H1 (cell line): ENCODE data around the gene TNS3. TPM values are rescaled to one million over a fixed set of nuclear protein-coding genes. Genes with fewer than 3 reads are reported as not detected.

Source experiments
- CTCF ChIA-PET: fragments of 300-600 bp; sonication (Branson Sonifier 250); formaldehyde crosslinking; loops from one replicate; lab custom pipeline; 2021; ENCODE audit not compliant: partially characterized antibody; lab: Charles Lee
- POLR2A ChIA-PET: fragments of 300-600 bp; sonication (Branson Sonifier 250); formaldehyde crosslinking; loops from one replicate; lab custom pipeline; 2021; ENCODE audit warnings: inconsistent platforms; ENCODE audit not compliant: partially characterized antibody; lab: Charles Lee
- DNase-seq, 2 experiments: peaks; one replicate each; pipeline versions ENCODE4 v3.0.0 to v3.0.0-alpha.2; 2010 to 2022; ENCODE audit warnings: low spot score in 2 of 2, low read depth in 1 of 2, mixed read lengths in 1 of 2
- FAIRE-seq: peaks from 2 replicates; lab custom pipeline; 2011; peaks lifted over from hg19 to GRCh38; lab: Jason Lieb, UNC
- H2AFZ ChIP-seq: 2 replicates; pipeline ENCODE4 v1.8.1; 2012; ENCODE audit warnings: low read length, inconsistent platforms
- H2AK5ac ChIP-seq: 2 replicates; pipeline ENCODE4 v1.6.1; 2013; ENCODE audit warnings: low read depth, low read length
- H2BK120ac ChIP-seq: replicated peaks from 2 replicates; pipeline ENCODE3; 2013; ENCODE audit warnings: low read depth, low read length, inconsistent platforms
- H2BK12ac ChIP-seq: 2 replicates; pipeline ENCODE4 v1.6.1; 2013; ENCODE audit warnings: low read depth, low read length
- H2BK15ac ChIP-seq: 2 replicates; pipeline ENCODE4 v1.6.1; 2013; ENCODE audit warnings: low read length
- H2BK20ac ChIP-seq: 2 replicates; pipeline ENCODE4 v1.6.1; 2013; ENCODE audit warnings: low read length
- H2BK5ac ChIP-seq: 2 replicates; pipeline ENCODE4 v1.6.1; 2013; ENCODE audit warnings: low read depth, low read length
- H3K14ac ChIP-seq: 2 replicates; pipeline ENCODE4 v1.6.1; 2013; ENCODE audit warnings: inconsistent platforms; ENCODE audit not compliant: insufficient read length
- H3K18ac ChIP-seq: 2 replicates; pipeline ENCODE4 v1.6.1; 2013; ENCODE audit warnings: low read length; ENCODE audit errors: extremely low read depth
- H3K23ac ChIP-seq: 2 replicates; pipeline ENCODE4 v1.6.1; 2013; ENCODE audit warnings: inconsistent platforms; ENCODE audit not compliant: insufficient read length
- H3K23me2 ChIP-seq: 2 replicates; pipeline ENCODE4 v1.6.1; 2013; ENCODE audit warnings: low read depth, low read length
- H3K27ac ChIP-seq: 2 replicates; pipeline ENCODE4 v1.6.1; 2011; ENCODE audit warnings: low read depth, low read length, inconsistent platforms
- H3K27me3 ChIP-seq, 4 experiments: replicated peaks in 1 of 4; 1 replicate in 1 of 4; 2 replicates in 3 of 4; pipeline versions ENCODE4 v1.6.1 to v1.8.1; 2011 to 2013; ENCODE audit warnings: low read length in 3 of 4, mild to moderate bottlenecking in 3 of 4, inconsistent platforms in 2 of 4, mixed read lengths in 2 of 4, moderate library complexity in 1 of 4; ENCODE audit not compliant: control insufficient read depth in 3 of 4, insufficient read depth in 3 of 4; ENCODE audit errors: extremely low read depth in 1 of 4
- H3K36me3 ChIP-seq, 4 experiments: 2 replicates each; pipeline versions ENCODE4 v1.6.1 to v1.8.1; 2011 to 2013; ENCODE audit warnings: mild to moderate bottlenecking in 4 of 4, low read length in 3 of 4, moderate library complexity in 2 of 4, control low read depth in 1 of 4, inconsistent platforms in 1 of 4; ENCODE audit not compliant: insufficient read depth in 4 of 4, control insufficient read depth in 2 of 4
- H3K4ac ChIP-seq: replicated peaks from 2 replicates; pipeline ENCODE3; 2013; ENCODE audit warnings: low read length, low read depth, mixed read lengths, inconsistent platforms; ENCODE audit not compliant: insufficient read length
- H3K4me1 ChIP-seq, 4 experiments: replicated peaks in 1 of 4; 1 replicate in 1 of 4; 2 replicates in 3 of 4; pipeline versions ENCODE4 v1.6.1 to v1.8.1; 2011 to 2013; ENCODE audit warnings: low read length in 3 of 4, inconsistent platforms in 2 of 4, mixed read lengths in 1 of 4; ENCODE audit not compliant: insufficient read depth in 4 of 4, control insufficient read depth in 3 of 4
- H3K4me2 ChIP-seq, 2 experiments: 2 replicates each; pipeline versions ENCODE4 v1.6.1 to v1.8.1; 2011 to 2013; ENCODE audit warnings: low read depth in 2 of 2, low read length in 2 of 2, control low read depth in 1 of 2, inconsistent platforms in 1 of 2, mild to moderate bottlenecking in 1 of 2; ENCODE audit not compliant: insufficient read depth in 1 of 2
- H3K4me3 ChIP-seq, 4 experiments: fragments of 200-600, 300-600 bp in 1 of 4; sonication (generic), shearing (Covaris generic), sonication (Bioruptor Twin) in 1 of 4; 2 replicates each; pipeline versions ENCODE4 v1.5.1 to v1.8.1; 2011 to 2016; ENCODE audit warnings: low read length in 4 of 4, low read depth in 3 of 4, control low read depth in 2 of 4, inconsistent platforms in 2 of 4, mild to moderate bottlenecking in 2 of 4, mixed read lengths in 1 of 4, moderate library complexity in 1 of 4; ENCODE audit not compliant: insufficient read depth in 2 of 4; ENCODE audit errors: extremely low read depth in 1 of 4
- H3K56ac ChIP-seq: replicated peaks from 2 replicates; pipeline ENCODE3; 2013; ENCODE audit warnings: low read depth, mild to moderate bottlenecking, mixed read lengths, low read length, inconsistent platforms; ENCODE audit not compliant: insufficient read length
- H3K79me1 ChIP-seq: 2 replicates; pipeline ENCODE4 v1.6.1; 2013; ENCODE audit warnings: low read depth, low read length, control low read depth
- H3K79me2 ChIP-seq, 2 experiments: 2 replicates each; pipeline versions ENCODE4 v1.6.1 to v1.8.1; 2012 to 2013; ENCODE audit warnings: low read length in 2 of 2, mild to moderate bottlenecking in 2 of 2, inconsistent platforms in 1 of 2; ENCODE audit not compliant: insufficient read depth in 2 of 2, control insufficient read depth in 1 of 2
- H3K9ac ChIP-seq, 4 experiments: replicated peaks in 1 of 4; 1 replicate in 1 of 4; 2 replicates in 3 of 4; pipeline versions ENCODE4 v1.6.1 to v1.8.1; 2011 to 2013; ENCODE audit warnings: low read depth in 3 of 4, low read length in 3 of 4, control low read depth in 2 of 4, mild to moderate bottlenecking in 2 of 4, moderate library complexity in 2 of 4, inconsistent platforms in 1 of 4; ENCODE audit errors: extremely low read depth in 1 of 4
- H3K9me3 ChIP-seq, 2 experiments: 2 replicates each; pipeline versions ENCODE4 v1.6.1 to v1.8.1; 2012 to 2013; ENCODE audit warnings: mild to moderate bottlenecking in 2 of 2, moderate library complexity in 2 of 2, control low read depth in 1 of 2, inconsistent platforms in 1 of 2, low read depth in 1 of 2, low read length in 1 of 2, mixed read lengths in 1 of 2; ENCODE audit not compliant: insufficient read depth in 2 of 2
- H4K20me1 ChIP-seq, 2 experiments: replicated peaks in 1 of 2; 2 replicates each; pipeline versions ENCODE3 to v1.8.1; 2011 to 2013; ENCODE audit warnings: inconsistent platforms in 2 of 2, low read length in 2 of 2, mild to moderate bottlenecking in 1 of 2; ENCODE audit not compliant: insufficient read depth in 2 of 2, control insufficient read depth in 1 of 2
- H4K5ac ChIP-seq: 2 replicates; pipeline ENCODE4 v1.6.1; 2013; ENCODE audit warnings: low read length, low read depth, mixed read lengths, inconsistent platforms; ENCODE audit not compliant: insufficient read length
- H4K8ac ChIP-seq: 2 replicates; pipeline ENCODE4 v1.8.0; 2013; ENCODE audit warnings: mild to moderate bottlenecking, moderate library complexity, low read length, inconsistent platforms; ENCODE audit not compliant: insufficient read depth; ENCODE audit errors: extremely low read depth
- H4K91ac ChIP-seq: replicated peaks from 2 replicates; pipeline ENCODE3; 2013; ENCODE audit warnings: low read length, mixed read lengths, inconsistent platforms; ENCODE audit not compliant: insufficient read length
- BCL11A ChIP-seq, 2 experiments: IDR thresholded peaks; one replicate each; pipeline ENCODE4 v1.6.1; 2011; ENCODE audit warnings: low read depth in 2 of 2, low read length in 2 of 2, mild to moderate bottlenecking in 2 of 2
- BRCA1 ChIP-seq: IDR thresholded peaks from 2 replicates; pipeline ENCODE4 v1.6.1; 2012; ENCODE audit warnings: low read depth, low read length, improper control_type of control experiment
- EGR1 ChIP-seq: IDR thresholded peaks from 2 replicates; pipeline ENCODE4 v1.6.1; 2011; ENCODE audit warnings: low read depth, low read length, borderline replicate concordance
- KDM4A ChIP-seq: IDR thresholded peaks from one replicate; pipeline ENCODE4 v1.7.1; 2012; ENCODE audit warnings: low read depth, mild to moderate bottlenecking, moderate library complexity, low read length, inconsistent platforms; ENCODE audit not compliant: severe bottlenecking
- MAX ChIP-seq: IDR thresholded peaks from 2 replicates; pipeline ENCODE4 v1.6.1; 2012; ENCODE audit warnings: inconsistent platforms
- POU5F1 ChIP-seq: IDR thresholded peaks from 2 replicates; pipeline ENCODE4 v1.6.1; 2011; ENCODE audit warnings: low read depth, mild to moderate bottlenecking, low read length, moderate library complexity
- TAF1 ChIP-seq: IDR thresholded peaks from 2 replicates; pipeline ENCODE4 v1.6.1; 2011; ENCODE audit warnings: mild to moderate bottlenecking, low read depth, low read length
- TBP ChIP-seq: IDR thresholded peaks from 2 replicates; pipeline ENCODE4 v1.6.1; 2011; ENCODE audit warnings: low read depth, low read length, improper control_type of control experiment
- TEAD4 ChIP-seq: IDR thresholded peaks from 2 replicates; pipeline ENCODE4 v1.6.1; 2012; ENCODE audit warnings: low read depth, low read length, inconsistent platforms, mixed read lengths
- WGBS, 2 experiments: shearing (Covaris generic) in 1 of 2; methylation state at CpG; one replicate each; pipeline versions ENCODE4 v1.1.6 to v1.1.7; 2013 to 2015; ENCODE audit warnings: low lambda C conversion rate in 2 of 2, mixed read lengths in 2 of 2, inconsistent platforms in 1 of 2, low coverage in 1 of 2, missing lambda C conversion rate in 1 of 2; ENCODE audit not compliant: insufficient replicate concordance in 2 of 2, insufficient coverage in 1 of 2, insufficient read length in 1 of 2; ENCODE audit errors: extremely low coverage in 1 of 2, missing lambda C conversion rate in 1 of 2; 5-methylcytosine and 5-hydroxymethylcytosine counted together
- polyA plus RNA-seq, 7 experiments: library from polyadenylated mRNA; depleted of rRNA in 3 of 7; stranded (reverse) in 5 of 7; unstranded in 2 of 7; fragments of >200 nt in 5 of 7; fragments of 200-250 nt in 2 of 7; gene quantifications; 1 replicate in 5 of 7; 2 replicates in 1 of 7; 4 replicates in 1 of 7; pipeline versions ENCODE4 v1.2.1 to v1.2.3, GENCODE V29; 2011 to 2013; ENCODE audit warnings: missing spikeins in 2 of 7, mixed read lengths in 2 of 7
- total RNA-seq: library from RNA; stranded (reverse); fragmentation: NEBNext Ultra II Directional; extraction: Animal tissue kit (Norgen Biotek cat#: 25700); gene quantifications from 2 replicates; pipeline ENCODE4 v1.2.1, GENCODE V29; 2021

The TNS3 gene
- total and polyA plus RNA-seq, 2 of the 8 experiments (the other 6 are each of a cell fraction or from before 2014, with no cell fraction given): 11.9 to 24.2 TPM

- Histone ChIP-seq H3K9me3 (no peaks in the 10 kb centered on the region), H4K20me1 (peaks cover 2 to 7% of the 10 kb centered on the region in 2 experiments), H3K18ac (no peak overlapping the region), H2BK12ac (no peak overlapping the region), H4K8ac (no peak overlapping the region; the same call in 1 of the 2 replicates), H2BK20ac (no peak overlapping the region), H3K36me3 (no peaks in the 10 kb centered on the region), H3K14ac (no peak overlapping the region), H3K4me3 (no peak overlapping the region), H3K56ac (no peak overlapping the region), H3K4ac (no peak overlapping the region), H3K79me2 (no peaks in the 10 kb centered on the region), H2BK120ac (no peak overlapping the region), H3K9ac (no peak overlapping the region), H4K91ac (no peak overlapping the region), H3K27ac (no peak overlapping the region), H3K4me1 (peaks cover 0 to 2% (median under 1%) of the 10 kb centered on the region in 4 experiments; a peak in 4 of 7 replicates), H2BK15ac (no peak overlapping the region), H3K79me1 (0 out of 2 replicates have a peak, but pooled peaks cover 2% of the 10 kb centered on the region), H3K23me2 (no peaks in the 10 kb centered on the region; the same call in 1 of the 2 replicates), H2AK5ac (no peak overlapping the region), H3K27me3 (no peaks in the 10 kb centered on the region), H2AFZ (no peak overlapping the region), H3K4me2 (no peak overlapping the region), H2BK5ac (no peak overlapping the region), H4K5ac (no peak overlapping the region), H3K23ac (no peak overlapping the region)
- TF ChIP-seq MAX (no peak), TBP (no peak), TAF1 (no peak), BCL11A (IDR thresholded peaks at IDR 0.05; ENCODE audit: low read depth in 2 of 2, low read length in 2 of 2) (no peak), BRCA1 (no peak), KDM4A (no peak), TEAD4 (no peak), POU5F1 (no peak), EGR1 (no peak)
- no peak for FAIRE-seq
- POLR2A ChIA-PET: no interaction called here
- CTCF ChIA-PET: interaction anchor here (0.6 to 4.0 kb wide), 9 partner anchors 10 to 266 kb away, joined by 3 to 15 read pairs (median 4); no protein-coding TSS in a partner anchor
- DNase-seq: no peak
- 89% methylated on average over 22 of the region's 22 CpGs; no CpG with 5 or more reads in 1 of the 2 experiments for WGBS, 2 experiments
Measured at GRCh38 chr7:47354831-47355541, 226.9 kb downstream of the TNS3 start.
